ENCODE measurements around the gene PRDM12. TPM values are rescaled to one million over a fixed set of nuclear protein-coding genes. Genes with fewer than 3 reads are reported as not detected.

PRDM12 gene
- total and polyA plus RNA-seq, 10 donors = 0.06 to 0.07 TPM; not detected in 8

DNA sequence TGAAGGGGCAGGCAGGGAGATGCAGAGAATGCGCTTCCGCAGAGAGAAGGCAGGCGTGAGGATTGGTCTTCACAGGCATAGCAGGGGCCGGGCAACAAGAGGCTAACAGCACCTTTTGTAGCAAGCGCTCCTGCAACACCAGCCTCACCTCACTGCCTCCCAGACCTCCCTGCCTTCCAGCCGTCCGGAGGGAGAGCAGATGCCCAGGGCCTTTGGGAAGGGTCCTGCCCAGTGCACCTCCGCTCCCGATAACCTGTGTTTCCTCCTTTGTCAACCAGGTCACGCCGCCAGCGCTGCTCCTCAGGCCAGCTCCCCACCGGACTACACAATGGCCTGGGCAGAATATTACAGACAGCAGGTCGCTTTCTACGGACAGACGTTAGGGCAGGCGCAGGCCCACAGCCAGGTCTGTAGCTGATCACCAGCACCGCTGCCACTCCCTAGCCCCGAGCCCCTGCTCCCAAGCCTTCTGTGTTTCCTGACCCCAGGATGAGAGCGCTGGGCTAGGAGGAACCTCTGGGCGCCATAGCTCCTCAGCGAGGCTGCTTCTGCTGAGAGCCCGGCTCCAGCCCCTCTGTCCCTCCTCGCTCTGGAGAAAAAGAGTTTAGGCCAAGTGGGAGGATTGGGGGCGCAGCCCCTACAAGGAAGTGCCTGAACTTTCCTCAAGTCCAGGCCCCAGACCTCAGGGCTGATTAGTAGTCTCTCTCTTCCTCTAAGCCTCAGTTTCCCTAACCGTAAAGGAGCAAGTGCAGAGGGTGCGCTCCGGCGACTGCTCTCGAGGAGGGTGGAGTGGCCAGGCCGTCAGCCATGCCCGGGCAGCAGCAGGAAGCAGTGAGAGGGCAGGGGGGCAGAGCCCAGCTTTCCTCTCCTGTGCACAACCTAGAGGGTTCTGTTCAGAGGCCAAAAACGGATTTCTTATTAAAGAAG lies 28.4 kb upstream of the PRDM12 start:
- Histone ChIP-seq H3K4me3 (no peak overlapping the region), H3K4me1 (no peaks in the 10 kb centered on the region), H3K36me3 (peaks cover 2 to 82% (median 75%) of the 10 kb centered on the region in 6 donors), H3K27ac (no peak overlapping the region), H3K9me3 (no peaks in the 10 kb centered on the region), H3K27me3 (replicated peaks in 1 of 7) (no peaks in the 10 kb centered on the region)
- WGBS, 5 donors = 93 to 95% (median 95%) methylated on average over 31 to 33 of the region's 33 CpGs
- DNase-seq = peak; percentile 58
- TF ChIP-seq POLR2A (IDR thresholded peaks at IDR 0.05) (no peak), POLR2AphosphoS5 (IDR thresholded peaks at IDR 0.05) (no peak)
- TF ChIP-seq, protein P1, sequence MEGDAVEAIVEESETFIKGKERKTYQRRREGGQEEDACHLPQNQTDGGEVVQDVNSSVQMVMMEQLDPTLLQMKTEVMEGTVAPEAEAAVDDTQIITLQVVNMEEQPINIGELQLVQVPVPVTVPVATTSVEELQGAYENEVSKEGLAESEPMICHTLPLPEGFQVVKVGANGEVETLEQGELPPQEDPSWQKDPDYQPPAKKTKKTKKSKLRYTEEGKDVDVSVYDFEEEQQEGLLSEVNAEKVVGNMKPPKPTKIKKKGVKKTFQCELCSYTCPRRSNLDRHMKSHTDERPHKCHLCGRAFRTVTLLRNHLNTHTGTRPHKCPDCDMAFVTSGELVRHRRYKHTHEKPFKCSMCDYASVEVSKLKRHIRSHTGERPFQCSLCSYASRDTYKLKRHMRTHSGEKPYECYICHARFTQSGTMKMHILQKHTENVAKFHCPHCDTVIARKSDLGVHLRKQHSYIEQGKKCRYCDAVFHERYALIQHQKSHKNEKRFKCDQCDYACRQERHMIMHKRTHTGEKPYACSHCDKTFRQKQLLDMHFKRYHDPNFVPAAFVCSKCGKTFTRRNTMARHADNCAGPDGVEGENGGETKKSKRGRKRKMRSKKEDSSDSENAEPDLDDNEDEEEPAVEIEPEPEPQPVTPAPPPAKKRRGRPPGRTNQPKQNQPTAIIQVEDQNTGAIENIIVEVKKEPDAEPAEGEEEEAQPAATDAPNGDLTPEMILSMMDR (IDR thresholded peaks at IDR 0.05 in 8 of 11, conservative IDR thresholded peaks at IDR 0.05 in 3 of 11) = no peak
- intact Hi-C loops (cut with DNase I; ENCODE audit: low total_unique reads) = no loop called here

DNA sequence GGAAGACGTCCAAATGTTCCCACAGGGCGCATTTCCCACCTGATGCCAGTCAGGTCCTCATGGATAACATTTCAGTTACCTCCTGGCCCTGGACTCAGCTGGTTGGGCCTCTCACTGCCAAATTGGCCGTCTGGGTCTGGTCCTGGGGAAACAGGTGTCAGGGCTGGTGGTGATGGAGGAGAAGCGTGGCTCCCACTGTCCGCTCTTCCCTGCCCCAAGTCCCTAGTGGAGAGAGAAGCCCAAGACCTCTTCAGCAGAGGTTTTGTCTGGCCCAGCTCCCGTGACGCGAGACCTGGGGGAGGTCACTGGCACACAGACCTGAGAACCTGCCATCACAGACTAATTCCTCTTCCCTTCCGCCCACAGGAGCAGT lies 27.8 kb upstream of the PRDM12 start:
- Histone ChIP-seq H3K4me3 (no peak overlapping the region), H3K9me3 (no peaks in the 10 kb centered on the region), H3K4me1 (no peaks in the 10 kb centered on the region), H3K36me3 (peaks cover 2 to 76% (median 68%) of the 10 kb centered on the region in 6 donors), H3K27ac (no peak overlapping the region), H3K27me3 (replicated peaks in 1 of 7) (no peaks in the 10 kb centered on the region)
- peak; percentile 41 for DNase-seq
- intact Hi-C loops (cut with DNase I; ENCODE audit: low total_unique reads) = no loop called here
- 85 to 94% (median 93%) methylated on average over 9 of the region's 9 CpGs for WGBS, 5 donors
- TF ChIP-seq, protein P1 (IDR thresholded peaks at IDR 0.05 in 8 of 11, conservative IDR thresholded peaks at IDR 0.05 in 3 of 11) = no peak
- TF ChIP-seq POLR2A (IDR thresholded peaks at IDR 0.05) = no peak
- TF ChIP-seq POLR2AphosphoS5 (IDR thresholded peaks at IDR 0.05) = no peak

DNA sequence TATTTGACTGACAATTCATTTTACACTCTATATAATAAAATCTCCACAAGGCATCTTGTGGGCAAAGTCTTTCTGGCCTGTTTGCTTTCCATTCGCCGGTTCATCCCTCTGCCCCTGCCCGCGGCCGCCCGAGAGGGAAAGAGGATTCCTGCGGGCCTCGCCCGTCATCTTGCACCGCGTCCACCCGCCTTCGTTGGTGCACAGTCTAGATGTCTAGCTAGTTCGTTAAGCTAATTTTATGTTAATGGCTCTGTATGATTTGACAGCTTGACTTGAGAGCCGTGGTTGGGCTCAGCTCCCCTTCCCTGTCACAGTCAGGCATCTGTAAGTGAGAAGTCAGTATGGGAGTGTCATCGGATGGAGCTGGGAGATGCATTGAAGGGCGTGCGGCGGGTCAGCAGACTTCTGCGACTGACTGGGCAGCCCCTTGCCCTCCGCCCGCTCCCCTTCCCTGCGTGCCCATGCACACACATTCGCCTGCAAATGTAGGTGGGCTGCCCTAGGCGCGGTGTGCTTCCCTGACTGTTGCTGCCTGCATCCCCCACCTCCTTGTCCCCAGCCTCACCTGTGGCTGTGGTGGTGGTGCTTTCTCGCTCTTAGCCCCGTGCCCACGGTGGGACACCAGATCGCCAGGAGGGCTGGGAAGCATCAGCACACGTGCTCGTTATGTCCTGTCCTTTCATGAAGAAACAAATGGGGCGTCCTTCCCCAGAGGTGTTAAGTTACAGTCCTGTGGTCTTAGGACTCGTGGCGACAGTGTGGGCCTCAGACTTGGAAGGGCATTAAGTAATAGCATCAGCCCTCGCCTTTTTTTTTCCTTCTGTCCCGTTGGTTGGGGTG lies 25.9 kb upstream of the PRDM12 start:
- H3K9me3 ChIP-seq = no peaks in the 10 kb centered on the region
- no peak overlapping the region for H3K27ac ChIP-seq
- H3K27me3 ChIP-seq (replicated peaks in 1 of 7) = no peaks in the 10 kb centered on the region
- H3K4me1 ChIP-seq = no peaks in the 10 kb centered on the region
- 90 to 93% (median 91%) methylated on average over 36 to 37 of the region's 37 CpGs for WGBS, 5 donors
- H3K36me3 ChIP-seq = peaks cover 0 to 57% (median 50%) of the 10 kb centered on the region in 6 donors
- TF ChIP-seq POLR2AphosphoS5 (IDR thresholded peaks at IDR 0.05) (peak in 2 of 3 donors; percentile 15 to 62), POLR2A (IDR thresholded peaks at IDR 0.05) (no peak)
- DNase-seq = peak; percentile 47
- intact Hi-C loops (cut with DNase I; ENCODE audit: low total_unique reads) = no loop called here
- no peak overlapping the region for H3K4me3 ChIP-seq

DNA sequence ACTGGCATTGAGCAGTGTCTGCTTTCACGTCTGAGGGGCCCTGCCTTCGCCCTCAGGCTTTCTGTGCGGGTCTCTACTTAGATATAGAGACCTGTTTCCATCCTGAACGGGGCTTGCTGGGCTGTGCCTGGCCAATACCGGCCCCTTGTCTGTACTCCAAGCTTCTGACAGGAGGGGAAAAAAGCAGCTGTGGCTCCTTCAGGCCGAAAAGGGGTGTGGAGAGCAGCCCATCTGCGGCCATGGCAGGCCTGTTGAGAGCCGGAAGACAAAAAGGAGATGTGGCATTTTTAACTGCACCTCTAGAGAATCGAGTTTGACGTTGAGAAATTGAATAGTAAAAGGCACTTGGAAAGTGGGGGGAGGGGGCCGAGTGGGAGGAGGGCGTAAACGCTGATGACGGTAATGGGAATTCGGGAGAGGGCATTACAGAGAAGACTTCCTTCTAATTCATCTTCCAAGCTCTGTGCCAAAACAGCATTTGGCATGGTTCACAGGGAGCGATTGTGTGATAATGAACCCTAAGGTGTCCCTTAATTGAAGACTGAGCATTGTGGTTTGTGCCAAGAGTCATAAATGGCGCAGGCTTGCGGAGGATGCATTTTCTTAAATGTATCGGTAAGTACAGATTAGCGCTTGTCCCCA lies 25.1 kb upstream of the PRDM12 start:
- peak; percentile 24 for DNase-seq

More for the DNA sequence above, 25.1 kb upstream of the PRDM12 start:
- intact Hi-C loops (cut with DNase I; ENCODE audit: low total_unique reads) = no loop called here
- peaks cover 0 to 50% (median 43%) of the 10 kb centered on the region in 6 donors for H3K36me3 ChIP-seq
- H3K27ac ChIP-seq = no peak overlapping the region
- H3K4me3 ChIP-seq = no peak overlapping the region
- H3K4me1 ChIP-seq = no peaks in the 10 kb centered on the region
- H3K9me3 ChIP-seq = no peaks in the 10 kb centered on the region
- TF ChIP-seq POLR2AphosphoS5 (IDR thresholded peaks at IDR 0.05) = no peak
- no peak for TF ChIP-seq POLR2A (IDR thresholded peaks at IDR 0.05)
- TF ChIP-seq, protein P1 (IDR thresholded peaks at IDR 0.05 in 8 of 11, conservative IDR thresholded peaks at IDR 0.05 in 3 of 11) = no peak
- WGBS, 5 donors = 75 to 82% (median 79%) methylated on average over 20 of the region's 20 CpGs
- H3K27me3 ChIP-seq (replicated peaks in 1 of 7) = no peaks in the 10 kb centered on the region

All from spleen (tissue), 11 donors.